ENCODE results near the gene PRKCG.

DNA sequence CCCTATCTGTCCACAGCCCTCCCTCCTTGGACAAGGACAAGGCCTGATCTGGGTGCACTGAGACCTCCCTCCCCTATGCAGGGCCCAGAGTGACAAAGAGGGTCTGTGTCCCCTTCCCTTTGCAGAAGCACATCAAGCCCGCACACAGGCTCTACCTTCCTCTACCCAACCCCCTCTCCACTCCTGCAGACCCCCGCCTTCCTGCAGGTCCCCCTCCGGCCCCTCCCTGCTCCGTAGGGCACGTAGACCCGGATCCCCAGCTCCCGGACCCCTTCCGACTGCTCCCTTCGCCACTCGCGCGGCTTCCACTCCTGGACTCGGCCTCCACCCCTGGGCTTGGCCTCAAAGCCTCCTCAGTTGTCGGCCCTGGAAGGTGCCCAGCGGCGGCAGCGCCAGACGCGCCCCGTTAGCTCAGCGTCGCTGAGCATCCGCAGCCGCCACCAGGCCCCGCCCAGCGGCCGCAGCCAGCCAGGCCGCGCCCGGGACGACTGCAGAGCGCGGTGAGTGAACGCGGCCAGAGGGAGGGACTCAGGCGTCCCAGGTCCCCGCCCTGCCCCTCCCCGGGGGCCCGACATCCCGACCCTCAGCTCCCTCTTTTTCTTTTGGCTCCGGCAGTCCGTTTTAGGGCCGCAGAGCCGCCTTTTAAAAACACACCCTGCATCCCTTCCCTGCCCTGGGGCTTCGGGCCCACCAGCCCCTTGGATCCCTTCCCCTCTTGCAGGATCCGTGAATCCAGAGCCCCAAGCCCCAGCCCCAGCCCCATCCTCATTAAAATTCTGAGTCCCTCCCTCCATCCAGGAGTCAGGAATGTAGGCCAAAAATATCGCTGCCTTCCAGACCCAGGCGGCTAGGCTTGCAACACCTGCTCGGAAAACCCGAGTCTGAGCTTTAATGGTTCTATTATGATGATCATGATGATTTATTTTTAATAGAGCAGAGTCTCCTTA lies 15.8 kb upstream of the PRKCG start:
- TF ChIP-seq, protein P1, sequence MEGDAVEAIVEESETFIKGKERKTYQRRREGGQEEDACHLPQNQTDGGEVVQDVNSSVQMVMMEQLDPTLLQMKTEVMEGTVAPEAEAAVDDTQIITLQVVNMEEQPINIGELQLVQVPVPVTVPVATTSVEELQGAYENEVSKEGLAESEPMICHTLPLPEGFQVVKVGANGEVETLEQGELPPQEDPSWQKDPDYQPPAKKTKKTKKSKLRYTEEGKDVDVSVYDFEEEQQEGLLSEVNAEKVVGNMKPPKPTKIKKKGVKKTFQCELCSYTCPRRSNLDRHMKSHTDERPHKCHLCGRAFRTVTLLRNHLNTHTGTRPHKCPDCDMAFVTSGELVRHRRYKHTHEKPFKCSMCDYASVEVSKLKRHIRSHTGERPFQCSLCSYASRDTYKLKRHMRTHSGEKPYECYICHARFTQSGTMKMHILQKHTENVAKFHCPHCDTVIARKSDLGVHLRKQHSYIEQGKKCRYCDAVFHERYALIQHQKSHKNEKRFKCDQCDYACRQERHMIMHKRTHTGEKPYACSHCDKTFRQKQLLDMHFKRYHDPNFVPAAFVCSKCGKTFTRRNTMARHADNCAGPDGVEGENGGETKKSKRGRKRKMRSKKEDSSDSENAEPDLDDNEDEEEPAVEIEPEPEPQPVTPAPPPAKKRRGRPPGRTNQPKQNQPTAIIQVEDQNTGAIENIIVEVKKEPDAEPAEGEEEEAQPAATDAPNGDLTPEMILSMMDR (conservative IDR thresholded peaks at IDR 0.05; ENCODE audit: low read depth, low read length), result no peak
- TF ChIP-seq EZH2 (IDR thresholded peaks at IDR 0.05; ENCODE audit: borderline replicate concordance, low read depth, low read length, poor library complexity, severe bottlenecking), result no peak
